ENCODE measurements around the gene EHBP1.

EHBP1 gene

GRCh38 chr2:62662554-62662953, 43.0 kb upstream of the EHBP1 start (continued):
- no peak for TF ChIP-seq CTCF (tag by site-specific recombination; IDR thresholded peaks at IDR 0.05)

GRCh38 chr2:62663411-62663810, 42.1 kb upstream of the EHBP1 start:
- Histone ChIP-seq H3K9me3 (ENCODE audit: control insufficient read depth, insufficient read depth, low read depth, low read length) (no peaks in the 10 kb centered on the region), H3K4me1 (ENCODE audit: control insufficient read depth, insufficient read depth, low read length) (peaks cover 14% of the 10 kb centered on the region), H3K36me3 (ENCODE audit: control insufficient read depth in 2 of 2, insufficient read depth in 1 of 2, low read length in 2 of 2) (no peaks in the 10 kb centered on the region), H3K27ac (ENCODE audit: extremely low read depth, low read depth, low read length) (no peak overlapping the region), H3K4me3 (ENCODE audit: low read depth, low read length) (no peak overlapping the region)
- CTCF ChIA-PET, result interaction anchor here (1.6 kb wide), 1 partner anchor 112 kb away, joined by 4 read pairs; no protein-coding TSS in a partner anchor
- TF ChIP-seq SCRT2 (tag by site-specific recombination; IDR thresholded peaks at IDR 0.05), result no peak
- no peak for TF ChIP-seq SP2 (tag by site-specific recombination; IDR thresholded peaks at IDR 0.05)
- no peak for TF ChIP-seq TRIM28 (IDR thresholded peaks at IDR 0.05; ENCODE audit: borderline replicate concordance, low read length)
- no peak for TF ChIP-seq ZFHX2 (tag by site-specific recombination; conservative IDR thresholded peaks at IDR 0.05)
- no peak for TF ChIP-seq ZNF555 (tag by site-specific recombination; conservative IDR thresholded peaks at IDR 0.05)
- TF ChIP-seq ZNF629 (tag by site-specific recombination; IDR thresholded peaks at IDR 0.05), result no peak
- no peak for TF ChIP-seq RBAK (tag by site-specific recombination; IDR thresholded peaks at IDR 0.05)
- no peak for TF ChIP-seq ZSCAN4 (tag by site-specific recombination; IDR thresholded peaks at IDR 0.05)
- TF ChIP-seq ZNF518A (tag by site-specific recombination; conservative IDR thresholded peaks at IDR 0.05; ENCODE audit: low read depth), result no peak
- TF ChIP-seq ZNF280D (tag by site-specific recombination; IDR thresholded peaks at IDR 0.05), result no peak
- no peak for TF ChIP-seq ZNF350 (tag by site-specific recombination; IDR thresholded peaks at IDR 0.05)
- TF ChIP-seq ZNF23 (tag by site-specific recombination; IDR thresholded peaks at IDR 0.05; ENCODE audit: borderline replicate concordance), result no peak
- TF ChIP-seq ZNF513 (tag by site-specific recombination; IDR thresholded peaks at IDR 0.05), result no peak
- no peak for TF ChIP-seq ZFP69B (tag by site-specific recombination; IDR thresholded peaks at IDR 0.05)
- TF ChIP-seq SP3 (tag by site-specific recombination; IDR thresholded peaks at IDR 0.05), result no peak
- no peak for TF ChIP-seq ZNF785 (tag by site-specific recombination; IDR thresholded peaks at IDR 0.05)
- TF ChIP-seq ZNF138 (tag by site-specific recombination; IDR thresholded peaks at IDR 0.05; ENCODE audit: borderline replicate concordance), result no peak
- POLR2A ChIA-PET, result interaction anchor here (0.7 kb wide), 1 partner anchor 206 kb away, joined by 3 read pairs; no protein-coding TSS in a partner anchor
